K562 (cell line): ENCODE measurements around the gene TMEM176A. TPM values are rescaled to one million over a fixed set of nuclear protein-coding genes. Genes with fewer than 3 reads are reported as not detected.

Experiments
- ATAC-seq: fragments of 200-7000 bp; cut with Tn5 transposase; 3 replicates; pipeline ENCODE4 v1.9.1; 2020; ENCODE audit warnings: moderate library complexity
- BruUV-seq: library from RNA; stranded (reverse); fragments of 400-500 nt; replicated peaks from 2 replicates; lab custom pipeline; 2021; lab: Mats Ljungman, UMichigan
- CTCF ChIA-PET: fragments of 300-600 bp; formaldehyde crosslinking; extraction: SDS; loops from one replicate; lab custom pipeline; 2021; ENCODE audit warnings: low intra/inter-chr PET ratio; lab: Yijun Ruan, JAX
- POLR2A ChIA-PET: fragments of 300-600, 350-650 bp; sonication (Branson Sonifier 250); formaldehyde crosslinking; extraction: SDS; loops from one replicate; lab custom pipeline; 2021; ENCODE audit warnings: antibody characterized with exemption, inconsistent platforms; lab: Yijun Ruan, JAX
- DNase-seq, 4 experiments: peaks; one replicate each; pipeline versions ENCODE4 v3.0.0 to v3.0.0-alpha.2; 2011 to 2018; ENCODE audit warnings: low spot score in 3 of 4, mixed read lengths in 3 of 4; ENCODE audit errors: extremely low read depth in 1 of 4
- FAIRE-seq: peaks from 2 replicates; lab custom pipeline; 2011; peaks lifted over from hg19 to GRCh38; lab: Jason Lieb, UNC
- H2AFZ ChIP-seq: 2 replicates; pipeline ENCODE4 v1.6.0; 2011; ENCODE audit warnings: low read depth, low read length, control low read depth, inconsistent platforms
- H3K27ac ChIP-seq: fragments of 200-600 bp; 3 replicates; pipeline ENCODE4 v1.8.0; 2011; ENCODE audit warnings: low read depth, mild to moderate bottlenecking, control low read depth, inconsistent platforms, low read length, moderate library complexity, mixed read lengths; ENCODE audit errors: extremely low read depth
- H3K27me3 ChIP-seq, 2 experiments: fragments of 300-600 bp in 1 of 2; 2 replicates in 1 of 2; 3 replicates in 1 of 2; pipeline versions ENCODE4 v1.6.0 to v1.8.0; 2011; ENCODE audit warnings: inconsistent platforms in 2 of 2, low read length in 2 of 2, mild to moderate bottlenecking in 1 of 2, mixed read lengths in 1 of 2, moderate library complexity in 1 of 2; ENCODE audit not compliant: control insufficient read depth in 2 of 2, insufficient read depth in 2 of 2
- H3K36me3 ChIP-seq: fragments of 300-600 bp; 3 replicates; pipeline ENCODE4 v1.8.0; 2011; ENCODE audit warnings: mild to moderate bottlenecking, low read length, inconsistent platforms; ENCODE audit not compliant: control insufficient read depth, insufficient read depth
- H3K4me1 ChIP-seq, 2 experiments: fragments of 200-600 bp in 1 of 2; replicated peaks in 1 of 2; 2 replicates in 1 of 2; 3 replicates in 1 of 2; pipeline versions ENCODE4 v1.5.1 to v1.8.0; 2011; ENCODE audit warnings: inconsistent platforms in 2 of 2, low read length in 2 of 2, mild to moderate bottlenecking in 1 of 2, mixed read lengths in 1 of 2, moderate library complexity in 1 of 2; ENCODE audit not compliant: control insufficient read depth in 2 of 2, insufficient read depth in 2 of 2
- H3K4me2 ChIP-seq: 2 replicates; pipeline ENCODE4 v1.6.1; 2011; ENCODE audit warnings: low read length, control low read depth, inconsistent platforms, mixed read lengths; ENCODE audit not compliant: insufficient read depth
- H3K4me3 ChIP-seq: fragments of 200-600 bp; sonication (generic), shearing (Covaris generic); 2 replicates; pipeline ENCODE4 v1.5.1; 2016; ENCODE audit warnings: control low read depth, inconsistent platforms
- H3K79me2 ChIP-seq: fragments of 200-600 bp; 3 replicates; pipeline ENCODE4 v1.8.0; 2011; ENCODE audit warnings: low read length, inconsistent platforms; ENCODE audit not compliant: control insufficient read depth, insufficient read depth
- H3K9ac ChIP-seq, 2 experiments: 2 replicates each; pipeline versions ENCODE4 v1.6.0 to v1.6.1; 2011; ENCODE audit warnings: low read depth in 2 of 2, low read length in 2 of 2, control low read depth in 1 of 2, inconsistent platforms in 1 of 2, mild to moderate bottlenecking in 1 of 2, mixed read lengths in 1 of 2; ENCODE audit not compliant: insufficient read depth in 1 of 2
- H3K9me1 ChIP-seq: one replicate; pipeline ENCODE4 v1.6.0; 2011; ENCODE audit warnings: inconsistent platforms, mild to moderate bottlenecking, low read length, moderate library complexity; ENCODE audit not compliant: control insufficient read depth, insufficient read depth
- H3K9me3 ChIP-seq: replicated peaks from 2 replicates; pipeline ENCODE4 v1.5.1; 2011; ENCODE audit warnings: low read depth, low read length, inconsistent platforms; ENCODE audit not compliant: control insufficient read depth, insufficient read depth
- H4K20me1 ChIP-seq: replicated peaks from 2 replicates; pipeline ENCODE4 v1.6.1; 2011; ENCODE audit warnings: low read length, inconsistent platforms, mixed read lengths; ENCODE audit not compliant: control insufficient read depth, insufficient read depth
- ARNT ChIP-seq, 2 experiments: fragments of 450-650 bp; IDR thresholded peaks; 2 replicates each; pipeline ENCODE4 v1.6.1; 2016; ENCODE audit warnings: mild to moderate bottlenecking in 1 of 2
- BMI1 ChIP-seq: fragments of 150-350 bp; IDR thresholded peaks from 2 replicates; pipeline ENCODE4 v1.6.1; 2014; ENCODE audit warnings: low read length
- NELFE ChIP-seq: IDR thresholded peaks from 2 replicates; pipeline ENCODE4 v1.6.1; 2011; ENCODE audit warnings: mild to moderate bottlenecking; ENCODE audit not compliant: insufficient read depth, insufficient read length
- RREB1 ChIP-seq: fragments of 250-450 bp; sonication (Bioruptor Pico); IDR thresholded peaks from 2 replicates; pipeline ENCODE4 v1.4.0; 2020
- XRCC5 ChIP-seq: fragments of 200-400 bp; formaldehyde crosslinking; IDR thresholded peaks from 2 replicates; pipeline ENCODE4 v1.6.1; 2017; ENCODE audit warnings: low read depth, mild to moderate bottlenecking, low read length
- ZFP36 ChIP-seq: fragments of 150-350 bp; IDR thresholded peaks from 2 replicates; pipeline ENCODE4 v1.6.1; 2018; ENCODE audit warnings: low read length, low read depth; ENCODE audit not compliant: partially characterized antibody
- ZNF507 ChIP-seq: conservative IDR thresholded peaks from 2 replicates; pipeline ENCODE4 v1.6.1; 2017; ENCODE audit warnings: missing genetic modification characterization, missing compliant biosample characterization
- ZNF57 ChIP-seq: fragments of 450-650 bp; formaldehyde crosslinking; IDR thresholded peaks from 2 replicates; pipeline ENCODE4 v1.4.0; 2020; ENCODE audit warnings: mild to moderate bottlenecking, moderate library complexity
- WGBS: fragments of 100-300 bp; shearing (Covaris generic); methylation state at CpG from one replicate; pipeline ENCODE4 v1.1.6; 2016; ENCODE audit warnings: low coverage, mixed read lengths; ENCODE audit not compliant: insufficient coverage; ENCODE audit errors: missing lambda C conversion rate; 5-methylcytosine and 5-hydroxymethylcytosine counted together
- in situ Hi-C: fragments of 300-500 bp; cut with MboI; formaldehyde crosslinking; loops from 4 replicates; pipeline ENCODE4 v1.15.0; 2018; ENCODE audit warnings: inconsistent platforms, mixed read lengths
- intact Hi-C: fragments of 100-400 bp; cut with micrococcal nuclease; formaldehyde crosslinking; loops from 2 replicates; pipeline ENCODE4 v1.14.2; 2022
- polyA plus RNA-seq, 8 experiments: library from polyadenylated mRNA; depleted of rRNA in 4 of 8; stranded (reverse) in 5 of 8; unstranded in 3 of 8; fragments of >200 nt; fragmentation: Nextera tagmentation in 2 of 8; fragmentation: Illumina TruSeq in 1 of 8; extraction: Ambion mirVana in 2 of 8; extraction: Trizol in 1 of 8; gene quantifications; 2 replicates each; pipeline versions ENCODE4 v1.2.1 to v1.2.3, GENCODE V29; 2011 to 2014; ENCODE audit warnings: inconsistent platforms in 1 of 8, missing spikeins in 1 of 8
- total RNA-seq, 7 experiments: library from RNA; depleted of rRNA in 6 of 7; stranded (reverse); fragments of >200 nt in 6 of 7; fragmentation: Illumina TruSeq in 2 of 7; extraction: Trizol in 2 of 7; gene quantifications; 2 replicates each; pipeline versions ENCODE4 v1.2.1 to v1.2.3, GENCODE V29; 2011 to 2021; ENCODE audit warnings: low replicate concordance in 1 of 7

Gene TMEM176A
- total and polyA plus RNA-seq, 9 of the 15 experiments (the other 6 are each of a cell fraction or from before 2014, with no cell fraction given), result 0.31 TPM; not detected in 8

- FAIRE-seq, result no peak
- POLR2A ChIA-PET, result interaction anchor here (1.1 kb wide), 1 partner anchor 8 kb away, joined by 4 read pairs; no protein-coding TSS in a partner anchor
- peaks cover 8 to 24% of the 10 kb centered on the region in 2 experiments; a peak in 4 of 5 replicates for H3K27me3 ChIP-seq
- no peaks in the 10 kb centered on the region for H3K79me2 ChIP-seq
- ATAC-seq, result no peak
- H3K9ac ChIP-seq, result no peak overlapping the region
- no peaks in the 10 kb centered on the region for H3K9me3 ChIP-seq
- BruUV-seq, result no TSS peak
- no peak for DNase-seq
- no peaks in the 10 kb centered on the region for H3K9me1 ChIP-seq
- intact Hi-C loops, result no loop called here
- in situ Hi-C loops, result no loop called here
- H3K4me3 ChIP-seq, result no peak overlapping the region
- H3K36me3 ChIP-seq, result no peaks in the 10 kb centered on the region
- 0% methylated on average over 1 of the region's 1 CpG for WGBS
- no peaks in the 10 kb centered on the region for H4K20me1 ChIP-seq
- CTCF ChIA-PET, result no interaction called here
- no peak overlapping the region for H3K27ac ChIP-seq
- no peaks in the 10 kb centered on the region for H3K4me1 ChIP-seq
- H2AFZ ChIP-seq, result no peak overlapping the region
- TF ChIP-seq NELFE (no peak), BMI1 (no peak), ZFP36 (no peak), ZNF57 (no peak), XRCC5 (no peak), ARNT (IDR thresholded peaks at IDR 0.05) (no peak), ZNF507 (tag) (no peak), RREB1 (no peak)
- no peak overlapping the region for H3K4me2 ChIP-seq
Measured at GRCh38 chr7:150831851-150832250, 31.3 kb downstream of the TMEM176A start.
